Stimulated activated CD4-positive, alpha-beta T cell treated with anti-CD3 and anti-CD28 coated beads, Interleukin-1b, Interleukin-23, amount 100 ng/mL, for 24 hours (primary cell): ENCODE results near the gene TFDP2.
A peak's percentile ranks its signal among the peaks of the same experiment; 100 is the strongest.
"Not testable (repeated sequence)": the region's sequence is repeated elsewhere in the genome, so short reads cannot be mapped to it uniquely, and the experiment has no call there.

Experiments used
- DNase-seq, 4 experiments: peaks; one replicate each; pipeline ENCODE4 v3.0.0-alpha.2; 2020; ENCODE audit warnings: low read depth in 4 of 4, low spot score in 1 of 4

The TFDP2 gene

GRCh38 chr3:142148792-142149672 lies at the start of gene TFDP2:
TFDP2 (minus strand) TSS chr3:142149544; CDS start chr3:142101749, 47,795 bp downstream.
- peak; percentile 56 to 81 (median 71) for DNase-seq

- DNase-seq: no peak
Measured at GRCh38 chr3:142188846-142189245, 39.5 kb upstream of the TFDP2 start.

- no peak for DNase-seq
Measured at GRCh38 chr3:142180761-142181362, 31.5 kb upstream of the TFDP2 start.

GRCh38 chr3:142175478-142175877 lies 26.1 kb upstream of the TFDP2 start:
- DNase-seq: no peak

GRCh38 chr3:142174559-142174958 lies 25.2 kb upstream of the TFDP2 start:
- DNase-seq: no peak

- no peak for DNase-seq
Measured at GRCh38 chr3:142168514-142168913, 19.2 kb upstream of the TFDP2 start.

- no peak for DNase-seq
Measured at GRCh38 chr3:142165194-142165593, 15.8 kb upstream of the TFDP2 start.

GRCh38 chr3:142159083-142159740 lies 9.9 kb upstream of the TFDP2 start:
- DNase-seq: no peak

- no peak for DNase-seq
Measured at GRCh38 chr3:142154186-142154585, 4.8 kb upstream of the TFDP2 start.

- no peak for DNase-seq
Measured at GRCh38 chr3:142152384-142152783, 3.0 kb upstream of the TFDP2 start.

GRCh38 chr3:142151828-142152227 lies 2.5 kb upstream of the TFDP2 start:
- no peak for DNase-seq

- DNase-seq: no peak
Measured at GRCh38 chr3:142151240-142151639, 1.9 kb upstream of the TFDP2 start.

GRCh38 chr3:142150271-142150670 lies 927 bp upstream of the TFDP2 start:
- no peak for DNase-seq

- DNase-seq: no peak
Measured at GRCh38 chr3:142149673-142149992, 289 bp upstream of the TFDP2 start.

- DNase-seq: no peak
Measured at GRCh38 chr3:142148044-142148791, 1.1 kb downstream of the TFDP2 start.

- not testable (repeated sequence) for DNase-seq
Measured at GRCh38 chr3:142144587-142144986, 4.8 kb downstream of the TFDP2 start.

GRCh38 chr3:142140608-142141285 lies 8.6 kb downstream of the TFDP2 start:
- DNase-seq: not testable (repeated sequence)

GRCh38 chr3:142137089-142137488 lies 12.3 kb downstream of the TFDP2 start:
- DNase-seq: not testable (repeated sequence)

- DNase-seq: no peak
Measured at GRCh38 chr3:142134799-142135325, 14.5 kb downstream of the TFDP2 start.

GRCh38 chr3:142129516-142130171 lies 19.7 kb downstream of the TFDP2 start:
- no peak for DNase-seq
